Measurements from ENCODE around the gene MYO18A. TPM values are rescaled to one million over a fixed set of nuclear protein-coding genes. Genes with fewer than 3 reads are reported as not detected.

MYO18A gene
- total RNA-seq, 1 donor from 2014 or later = 59.5 TPM

DNA sequence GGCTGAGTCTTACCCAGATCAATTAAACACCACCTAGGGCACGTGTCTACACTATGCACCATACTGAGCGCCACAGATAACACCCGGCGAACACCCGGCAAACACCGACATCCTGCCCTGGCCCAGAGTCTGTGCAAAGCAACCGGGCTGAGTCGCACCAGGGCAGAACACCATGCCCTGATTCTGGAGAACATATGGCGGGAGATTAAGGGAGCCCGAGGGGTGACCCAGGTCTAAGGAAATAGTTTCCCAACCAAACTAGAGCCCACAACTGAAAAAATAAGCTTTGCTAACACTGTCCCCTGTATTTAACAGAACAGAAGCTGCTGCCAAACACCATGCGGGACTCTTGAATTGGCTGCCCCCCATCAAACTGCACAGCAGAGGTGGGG, 22.1 kb downstream of the MYO18A start:
- Histone ChIP-seq H3K27me3 (ENCODE audit: low read depth) (no peaks in the 10 kb centered on the region), H3K36me3 (no peaks in the 10 kb centered on the region), H3K4me1 (peaks cover 80% of the 10 kb centered on the region), H3K4me3 (no peak overlapping the region), H3K27ac (peak overlapping the region; percentile 69), H3K9me3 (no peaks in the 10 kb centered on the region)
- ATAC-seq (no peak), DNase-seq (no peak)
- TF ChIP-seq, protein P1, sequence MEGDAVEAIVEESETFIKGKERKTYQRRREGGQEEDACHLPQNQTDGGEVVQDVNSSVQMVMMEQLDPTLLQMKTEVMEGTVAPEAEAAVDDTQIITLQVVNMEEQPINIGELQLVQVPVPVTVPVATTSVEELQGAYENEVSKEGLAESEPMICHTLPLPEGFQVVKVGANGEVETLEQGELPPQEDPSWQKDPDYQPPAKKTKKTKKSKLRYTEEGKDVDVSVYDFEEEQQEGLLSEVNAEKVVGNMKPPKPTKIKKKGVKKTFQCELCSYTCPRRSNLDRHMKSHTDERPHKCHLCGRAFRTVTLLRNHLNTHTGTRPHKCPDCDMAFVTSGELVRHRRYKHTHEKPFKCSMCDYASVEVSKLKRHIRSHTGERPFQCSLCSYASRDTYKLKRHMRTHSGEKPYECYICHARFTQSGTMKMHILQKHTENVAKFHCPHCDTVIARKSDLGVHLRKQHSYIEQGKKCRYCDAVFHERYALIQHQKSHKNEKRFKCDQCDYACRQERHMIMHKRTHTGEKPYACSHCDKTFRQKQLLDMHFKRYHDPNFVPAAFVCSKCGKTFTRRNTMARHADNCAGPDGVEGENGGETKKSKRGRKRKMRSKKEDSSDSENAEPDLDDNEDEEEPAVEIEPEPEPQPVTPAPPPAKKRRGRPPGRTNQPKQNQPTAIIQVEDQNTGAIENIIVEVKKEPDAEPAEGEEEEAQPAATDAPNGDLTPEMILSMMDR (IDR thresholded peaks at IDR 0.05) = no peak
- intact Hi-C loops (cut with DNase I) = no loop called here

DNA sequence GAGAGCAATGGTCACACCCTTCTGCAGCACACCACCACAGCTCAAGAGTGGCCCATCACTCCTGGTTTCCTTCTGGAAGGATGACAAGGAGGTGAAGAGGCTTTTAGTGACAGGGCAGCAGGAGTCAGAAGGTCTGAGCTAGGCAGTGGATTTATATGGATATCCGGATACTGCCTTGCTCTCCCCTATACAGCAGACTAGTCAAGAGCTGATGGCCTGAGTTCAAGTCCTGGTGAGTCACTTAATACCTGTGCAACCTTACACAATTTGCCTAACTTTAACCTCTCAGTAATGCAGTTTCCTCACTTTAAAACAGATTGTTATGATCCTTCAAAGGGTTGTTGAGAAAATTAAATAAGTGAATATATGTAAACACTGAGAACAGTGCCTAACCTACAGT, 22.9 kb downstream of the MYO18A start:
- H3K4me3 ChIP-seq = no peak overlapping the region
- DNase-seq (no peak), ATAC-seq (peak; percentile 7 to 28)
- TF ChIP-seq, protein P1 (IDR thresholded peaks at IDR 0.05) = no peak
- H3K4me1 ChIP-seq = peaks cover 76% of the 10 kb centered on the region
- H3K9me3 ChIP-seq = no peaks in the 10 kb centered on the region
- H3K27me3 ChIP-seq (ENCODE audit: low read depth) = no peaks in the 10 kb centered on the region
- peak overlapping the region; percentile 69 for H3K27ac ChIP-seq
- intact Hi-C loops (cut with DNase I) = no loop called here
- H3K36me3 ChIP-seq = no peaks in the 10 kb centered on the region

DNA sequence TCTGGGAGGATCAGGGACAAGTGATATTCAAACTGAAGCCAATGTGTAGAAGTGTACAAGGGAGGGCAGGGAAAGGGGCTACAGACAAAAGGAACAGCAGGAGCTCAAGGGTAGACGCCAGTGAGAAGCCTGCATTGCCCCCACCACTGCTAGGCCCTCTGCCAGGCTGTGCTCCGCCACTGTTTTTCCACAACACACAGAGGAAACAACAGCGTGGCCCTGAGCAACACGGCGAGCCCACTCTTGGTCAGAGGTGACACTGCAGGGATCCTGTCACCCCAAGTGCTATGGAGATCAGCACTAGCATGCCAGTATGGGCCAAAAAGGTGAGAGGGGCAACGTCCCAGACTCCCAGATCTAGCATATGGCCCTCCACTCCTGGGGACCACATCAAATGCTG, 23.4 kb downstream of the MYO18A start:
- no peak for ATAC-seq
- no peaks in the 10 kb centered on the region for H3K36me3 ChIP-seq
- TF ChIP-seq, protein P1 (IDR thresholded peaks at IDR 0.05) = no peak
- DNase-seq = no peak
- peaks cover 74% of the 10 kb centered on the region for H3K4me1 ChIP-seq
- H3K4me3 ChIP-seq = no peak overlapping the region
- peak overlapping the region; percentile 69 for H3K27ac ChIP-seq
- H3K9me3 ChIP-seq = no peaks in the 10 kb centered on the region
- H3K27me3 ChIP-seq (ENCODE audit: low read depth) = no peaks in the 10 kb centered on the region
- intact Hi-C loops (cut with DNase I) = no loop called here

DNA sequence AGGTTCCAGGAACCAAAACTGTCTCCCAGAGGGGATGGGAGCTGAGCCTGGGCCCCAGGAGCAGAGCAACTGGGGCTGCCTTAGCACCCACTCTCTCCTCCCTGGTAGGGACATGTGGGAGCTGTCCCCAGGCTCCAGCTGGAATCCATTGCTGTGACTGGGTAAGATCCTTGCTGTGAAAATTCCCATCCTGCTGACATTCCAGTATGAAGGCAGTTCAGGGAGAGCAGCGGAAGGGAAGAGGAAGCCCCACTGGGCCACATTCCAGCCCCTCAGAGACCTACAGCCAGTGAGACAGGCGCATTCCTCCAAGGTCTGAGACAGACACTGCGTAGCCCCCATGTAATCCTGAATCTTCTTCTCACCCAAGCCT, 24.2 kb downstream of the MYO18A start:
- DNase-seq (no peak), ATAC-seq (peak in 1 of 2 donors; percentile 2)

DNA sequence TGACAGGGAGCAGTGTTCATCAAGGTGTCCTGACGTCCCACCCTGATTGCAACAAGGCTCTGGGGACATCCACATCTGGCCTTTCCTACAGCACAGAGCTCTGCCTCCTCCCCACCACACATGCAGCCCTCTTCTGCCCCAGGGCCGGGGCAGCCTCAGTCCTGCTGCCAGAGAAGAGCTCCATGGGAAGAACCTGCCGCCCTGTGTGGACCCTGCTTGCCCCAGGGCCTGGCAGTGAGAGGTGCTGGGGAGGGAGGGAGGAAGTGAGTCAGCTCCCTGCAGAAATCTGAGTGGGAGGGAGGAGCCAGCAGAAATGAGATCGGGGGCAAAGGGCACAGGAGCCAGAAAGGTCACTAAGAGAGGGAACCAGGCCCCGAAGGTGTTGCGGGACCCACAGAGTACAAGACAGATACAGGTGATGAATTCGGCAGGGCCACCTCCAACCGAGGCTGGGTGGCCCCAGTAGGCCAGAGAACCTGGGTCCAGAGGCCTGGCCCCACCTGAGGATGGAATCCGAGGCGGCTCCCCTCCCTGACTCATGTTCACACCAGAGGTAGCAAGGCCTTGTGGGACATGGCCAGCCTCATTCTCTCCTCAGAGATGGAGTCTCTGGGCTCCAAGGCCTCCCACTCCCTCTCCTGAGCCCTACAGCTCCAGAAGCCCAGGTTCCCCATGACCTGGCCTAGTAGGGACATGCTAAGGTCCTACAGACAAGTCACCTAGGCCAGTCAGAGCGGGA, 24.8 kb downstream of the MYO18A start:
- no peak overlapping the region for H3K4me3 ChIP-seq
- intact Hi-C loops (cut with DNase I) = no loop called here
- ATAC-seq = peak; percentile 78 to 85

More for the DNA sequence above, 24.2 kb downstream of the MYO18A start:
- peaks cover 74% of the 10 kb centered on the region for H3K4me1 ChIP-seq
- no peaks in the 10 kb centered on the region for H3K9me3 ChIP-seq
- TF ChIP-seq, protein P1 (IDR thresholded peaks at IDR 0.05) = no peak
- H3K27me3 ChIP-seq (ENCODE audit: low read depth) = no peaks in the 10 kb centered on the region
- intact Hi-C loops (cut with DNase I) = no loop called here
- no peaks in the 10 kb centered on the region for H3K36me3 ChIP-seq
- no peak overlapping the region for H3K4me3 ChIP-seq
- H3K27ac ChIP-seq = peak overlapping the region; percentile 69

More for the DNA sequence above, 24.8 kb downstream of the MYO18A start:
- H3K9me3 ChIP-seq = no peaks in the 10 kb centered on the region
- H3K27ac ChIP-seq = peak overlapping the region; percentile 69
- peak; percentile 70 for DNase-seq
- peaks cover 72% of the 10 kb centered on the region for H3K4me1 ChIP-seq
- no peaks in the 10 kb centered on the region for H3K36me3 ChIP-seq
- no peaks in the 10 kb centered on the region for H3K27me3 ChIP-seq (ENCODE audit: low read depth)
- TF ChIP-seq, protein P1 (IDR thresholded peaks at IDR 0.05) = no peak
